Astrocyte of the hippocampus (primary cell): ENCODE measurements around the gene AGPS.
A peak's percentile ranks its signal among the peaks of the same experiment; 100 is the strongest.

Source experiments
- DNase-seq: peaks from one replicate; pipeline ENCODE4 v3.0.0; 2011; ENCODE audit warnings: low read depth, low spot score

Gene AGPS

DNA sequence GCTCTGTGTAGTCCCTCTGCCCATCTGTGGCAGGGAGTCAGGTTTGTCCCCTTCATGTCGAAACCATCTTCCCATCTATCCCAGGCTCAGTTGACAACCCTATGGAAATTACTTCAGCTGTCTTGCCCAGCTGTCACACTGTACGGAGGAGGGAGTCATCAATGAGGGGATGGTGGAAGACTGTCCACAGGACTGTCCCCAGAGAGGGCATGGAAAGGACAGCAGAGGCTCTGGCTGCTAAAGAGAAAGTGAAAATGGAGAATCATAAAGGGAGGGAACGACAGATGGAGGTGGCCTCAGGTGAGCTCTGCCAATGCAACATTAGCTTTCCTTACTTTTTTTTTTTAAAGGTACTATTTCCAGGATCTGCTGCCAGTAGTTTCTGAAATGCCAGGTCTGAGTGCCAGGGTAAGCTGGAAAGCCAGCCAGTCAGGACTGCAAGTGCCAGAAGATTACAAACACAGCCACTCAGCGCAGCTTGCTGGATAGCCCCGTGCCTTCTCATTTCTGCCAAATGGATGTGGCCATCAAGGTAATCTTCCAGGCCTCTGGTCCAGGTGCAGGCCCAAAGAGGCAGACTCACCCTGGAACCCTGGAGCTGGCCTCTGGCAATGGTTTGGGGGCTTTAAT, 192.8 kb downstream of the AGPS start:
- no peak for DNase-seq

DNA sequence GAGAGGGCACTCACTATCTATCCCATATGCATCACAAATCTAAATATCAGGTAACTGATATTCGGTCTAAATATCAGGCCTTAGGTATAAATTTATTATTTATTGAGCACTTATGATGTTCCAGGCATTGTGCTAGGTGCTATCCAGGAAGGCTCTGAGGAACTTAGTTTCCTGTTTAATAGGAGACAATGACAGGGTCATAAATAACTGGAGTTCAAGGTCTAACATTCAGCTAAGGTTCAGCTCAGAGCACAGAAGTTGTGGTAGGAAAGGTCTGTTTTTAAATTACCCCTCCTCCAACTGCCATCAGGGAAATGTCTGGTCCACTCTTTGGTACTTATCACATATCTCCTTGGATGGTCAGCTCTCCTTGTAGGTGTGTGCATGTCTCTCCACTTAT, 193.6 kb downstream of the AGPS start:
- no peak for DNase-seq

DNA sequence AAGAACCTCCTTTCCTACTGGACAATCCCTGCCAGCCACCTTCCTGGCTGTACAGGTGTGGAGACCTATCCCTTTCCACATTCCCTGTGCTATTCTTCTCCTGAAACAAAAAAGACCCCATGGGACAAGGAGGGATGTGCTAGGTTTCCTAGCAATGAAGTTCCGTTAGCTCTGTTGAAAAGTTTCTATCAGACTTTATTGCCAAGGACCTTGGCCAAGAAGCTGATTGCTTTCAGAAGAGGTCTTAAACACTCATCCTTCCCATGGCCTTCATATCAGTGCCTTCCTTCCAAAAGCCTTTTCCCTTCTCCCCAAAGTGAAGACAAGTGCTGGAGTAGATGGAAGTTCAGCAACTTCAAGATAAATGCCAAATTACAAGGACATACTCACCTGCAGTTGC, 194.8 kb downstream of the AGPS start:
- no peak for DNase-seq

DNA sequence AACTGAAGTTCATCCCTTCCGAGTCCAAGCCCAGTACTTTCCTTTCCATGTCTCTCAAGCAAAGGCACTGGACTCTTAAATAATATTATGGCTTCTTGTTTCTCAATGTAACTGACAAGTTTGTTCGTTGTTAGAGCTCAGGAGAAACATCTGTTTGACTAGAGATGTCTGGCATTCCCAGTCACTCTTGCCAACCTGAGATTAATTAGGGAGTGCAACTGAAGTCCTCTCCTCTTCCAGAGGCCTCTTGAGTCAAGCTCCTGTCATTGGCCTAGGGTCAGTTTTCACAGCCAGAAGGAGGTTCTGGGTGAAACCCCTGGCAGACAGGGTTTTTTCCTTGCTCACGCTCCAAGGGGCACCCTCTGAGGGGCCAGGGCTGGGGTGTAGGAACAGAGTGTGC, 196.1 kb downstream of the AGPS start:
- DNase-seq, result no peak

DNA sequence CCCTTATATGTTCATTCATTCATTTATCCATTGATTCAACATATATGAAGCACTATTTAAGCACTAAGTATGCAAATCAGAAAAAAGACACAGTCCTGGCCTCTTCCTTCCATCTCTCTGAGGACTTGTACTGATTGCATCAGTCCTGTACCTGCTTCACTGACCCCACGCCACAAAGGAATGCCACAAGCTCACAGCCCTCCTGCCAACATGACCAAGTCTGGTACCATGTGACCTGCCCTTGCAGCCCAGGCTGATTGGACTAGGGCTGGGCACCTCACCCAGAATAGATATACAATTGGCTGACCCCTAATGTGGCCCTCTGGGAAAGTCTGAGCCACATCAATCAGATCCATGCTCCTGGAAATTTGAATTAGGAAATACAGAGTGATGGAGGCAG, 196.6 kb downstream of the AGPS start:
- peak; percentile 9 for DNase-seq

DNA sequence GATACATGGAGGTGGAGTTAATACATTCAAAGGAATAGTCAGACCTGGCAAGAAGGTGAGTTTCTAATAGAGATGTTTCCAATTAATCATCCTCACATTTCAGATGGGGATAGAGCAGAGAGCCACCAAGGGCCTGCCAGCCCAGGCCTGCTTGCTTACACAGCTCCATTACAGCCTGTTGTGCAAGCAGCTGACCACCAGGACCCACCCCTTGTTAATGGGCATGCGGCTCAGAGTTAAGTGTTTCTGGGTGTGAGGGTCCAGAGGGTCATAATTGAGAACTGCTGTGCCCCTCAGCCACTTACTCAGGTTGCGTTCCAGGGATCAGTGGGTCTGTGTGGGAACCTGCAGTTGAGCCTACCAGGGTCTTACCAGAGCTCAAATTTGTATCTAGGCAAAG, 199.8 kb downstream of the AGPS start:
- DNase-seq, result no peak

DNA sequence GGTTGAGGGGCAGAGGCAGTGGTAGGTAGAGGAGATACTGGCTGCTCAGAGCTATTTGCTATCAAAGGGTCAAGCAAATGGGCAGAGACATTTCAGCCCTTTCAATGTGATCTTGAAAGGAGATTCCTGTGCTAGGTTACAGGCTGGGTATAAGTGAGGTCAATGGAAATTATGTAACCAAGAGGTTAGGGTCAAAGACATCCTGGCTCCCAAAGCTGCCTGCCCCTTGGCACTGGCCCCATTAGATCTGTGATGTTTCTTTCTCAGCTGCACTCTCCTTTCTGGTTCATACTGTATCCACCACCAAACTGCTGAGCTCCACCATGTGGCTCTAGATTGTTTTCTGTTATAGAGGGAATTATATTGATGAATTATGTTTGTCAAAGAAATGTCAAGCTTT, 200.4 kb downstream of the AGPS start:
- DNase-seq, result no peak

DNA sequence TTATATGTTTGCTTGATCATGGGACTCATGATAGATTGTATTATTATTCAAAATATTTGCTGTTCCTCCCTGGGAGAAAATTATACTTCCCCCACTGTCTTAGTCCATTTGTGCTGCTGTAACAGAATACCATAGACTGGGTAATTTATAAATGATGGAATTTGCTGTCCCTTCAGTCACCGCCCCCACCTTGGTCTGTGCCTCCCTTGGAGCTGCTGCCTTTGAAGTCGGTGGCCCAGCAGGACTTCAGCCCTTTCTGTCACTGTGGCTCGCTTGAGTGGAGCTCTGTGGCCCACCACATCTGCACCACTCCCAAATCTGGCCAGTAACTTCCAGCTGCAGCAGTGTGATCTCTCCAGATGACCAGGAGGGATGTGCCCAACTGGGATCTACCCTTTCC, 200.8 kb downstream of the AGPS start:
- DNase-seq, result no peak
